IMR-90 (cell line): Measurements from ENCODE around the gene VPS39. TPM values are rescaled to one million over a fixed set of nuclear protein-coding genes. Genes with fewer than 3 reads are reported as not detected.

ENCODE experiments used
- ATAC-seq: fragments of 200-7000 bp; cut with Tn5 transposase; 2 replicates; pipeline ENCODE4 v1.9.1; 2020; ENCODE audit warnings: low read depth, mild to moderate bottlenecking, moderate library complexity
- BruUV-seq: library from RNA; stranded (reverse); fragments of 400-500 nt; replicated peaks from 2 replicates; lab custom pipeline; 2021; lab: Mats Ljungman, UMichigan
- CTCF ChIA-PET: fragments of 300-600 bp; formaldehyde crosslinking; extraction: SDS; loops from one replicate; lab custom pipeline; 2021; ENCODE audit warnings: antibody characterized with exemption; lab: Yijun Ruan, JAX
- POLR2A ChIA-PET: fragments of 300-600 bp; sonication (Branson Sonifier 250); formaldehyde crosslinking; loops from one replicate; lab custom pipeline; 2022; ENCODE audit warnings: antibody characterized with exemption; ENCODE audit not compliant: unreplicated experiment; lab: Charles Lee
- DNase-seq: peaks from one replicate; pipeline ENCODE4 v3.0.0; 2013
- H2AFZ ChIP-seq: replicated peaks from 2 replicates; pipeline ENCODE3; 2013; ENCODE audit warnings: low read length, mild to moderate bottlenecking; ENCODE audit not compliant: poor library complexity
- H2AK5ac ChIP-seq: 2 replicates; pipeline ENCODE4 v1.6.1; 2013; ENCODE audit warnings: low read depth, low read length, inconsistent platforms
- H2AK9ac ChIP-seq: replicated peaks from 2 replicates; pipeline ENCODE3; 2013; ENCODE audit warnings: mild to moderate bottlenecking, low read depth, low read length, moderate library complexity; ENCODE audit not compliant: poor library complexity
- H2BK120ac ChIP-seq: 2 replicates; pipeline ENCODE4 v1.6.1; 2013; ENCODE audit warnings: low read depth, low read length, inconsistent platforms
- H2BK15ac ChIP-seq: 3 replicates; pipeline ENCODE4 v1.6.1; 2013; ENCODE audit warnings: low read depth, low read length, inconsistent platforms
- H2BK20ac ChIP-seq: 2 replicates; pipeline ENCODE4 v1.6.1; 2013; ENCODE audit warnings: low read depth, mild to moderate bottlenecking, inconsistent platforms, low read length, moderate library complexity
- H2BK5ac ChIP-seq: 2 replicates; pipeline ENCODE4 v1.6.1; 2013; ENCODE audit warnings: mild to moderate bottlenecking, low read depth, low read length, inconsistent platforms; ENCODE audit not compliant: poor library complexity, severe bottlenecking
- H3K14ac ChIP-seq: replicated peaks from 2 replicates; pipeline ENCODE4 v1.6.1; 2013; ENCODE audit warnings: low read depth, low read length, inconsistent platforms
- H3K18ac ChIP-seq: 2 replicates; pipeline ENCODE4 v1.6.1; 2013; ENCODE audit warnings: low read depth, low read length, control low read depth
- H3K23ac ChIP-seq: 2 replicates; pipeline ENCODE4 v1.6.1; 2013; ENCODE audit warnings: low read depth, low read length, inconsistent platforms
- H3K27ac ChIP-seq: 2 replicates; pipeline ENCODE4 v1.5.1; 2013; ENCODE audit warnings: mild to moderate bottlenecking, control low read depth, low read length; ENCODE audit not compliant: insufficient read depth
- H3K27me3 ChIP-seq: 2 replicates; pipeline ENCODE4 v1.6.1; 2013; ENCODE audit warnings: low read length; ENCODE audit not compliant: control insufficient read depth, insufficient read depth
- H3K36me3 ChIP-seq: 2 replicates; pipeline ENCODE4 v1.6.1; 2013; ENCODE audit warnings: low read length, mixed read lengths; ENCODE audit not compliant: control insufficient read depth, insufficient read depth
- H3K4ac ChIP-seq: 2 replicates; pipeline ENCODE4 v1.6.1; 2013; ENCODE audit warnings: low read depth, low read length, inconsistent platforms
- H3K4me1 ChIP-seq: 2 replicates; pipeline ENCODE4 v1.6.1; 2013; ENCODE audit warnings: low read length, mixed read lengths; ENCODE audit not compliant: control insufficient read depth, insufficient read depth
- H3K4me2 ChIP-seq: 2 replicates; pipeline ENCODE4 v1.6.1; 2013; ENCODE audit warnings: low read depth, mild to moderate bottlenecking, control low read depth, low read length, moderate library complexity
- H3K4me3 ChIP-seq: 2 replicates; pipeline ENCODE4 v1.5.1; 2013; ENCODE audit warnings: low read depth, mild to moderate bottlenecking, control low read depth, low read length, moderate library complexity; ENCODE audit not compliant: insufficient read depth
- H3K56ac ChIP-seq: 2 replicates; pipeline ENCODE4 v1.6.1; 2013; ENCODE audit warnings: low read length, inconsistent platforms; ENCODE audit not compliant: insufficient read depth; ENCODE audit errors: extremely low read depth
- H3K79me1 ChIP-seq, 2 experiments: 2 replicates each; pipeline ENCODE4 v1.6.1; 2013; ENCODE audit warnings: low read length in 2 of 2, inconsistent platforms in 1 of 2, low read depth in 1 of 2
- H3K9ac ChIP-seq: 2 replicates; pipeline ENCODE4 v1.6.1; 2013; ENCODE audit warnings: low read depth, low read length, control low read depth
- H3K9me1 ChIP-seq: 2 replicates; pipeline ENCODE4 v1.6.1; 2013; ENCODE audit warnings: low read length, inconsistent platforms; ENCODE audit not compliant: insufficient read depth
- H3K9me3 ChIP-seq: 2 replicates; pipeline ENCODE4 v1.6.1; 2013; ENCODE audit warnings: low read length; ENCODE audit not compliant: control insufficient read depth, insufficient read depth
- H4K20me1 ChIP-seq: 2 replicates; pipeline ENCODE4 v1.6.1; 2013; ENCODE audit warnings: low read length, inconsistent platforms; ENCODE audit not compliant: insufficient read depth
- H4K5ac ChIP-seq: 2 replicates; pipeline ENCODE4 v1.6.1; 2013; ENCODE audit warnings: mild to moderate bottlenecking, low read depth, low read length, control low read depth
- H4K8ac ChIP-seq, 2 experiments: 2 replicates each; pipeline ENCODE4 v1.6.1; 2013; ENCODE audit warnings: low read depth in 2 of 2, low read length in 2 of 2, control low read depth in 1 of 2, inconsistent platforms in 1 of 2
- H4K91ac ChIP-seq: 2 replicates; pipeline ENCODE4 v1.6.1; 2013; ENCODE audit warnings: low read depth, low read length, inconsistent platforms; ENCODE audit not compliant: insufficient read depth
- BHLHE40 ChIP-seq: fragments of 150-350 bp; IDR thresholded peaks from 2 replicates; pipeline ENCODE4 v1.6.1; 2016; ENCODE audit warnings: mild to moderate bottlenecking, low read depth, low read length
- CEBPB ChIP-seq: IDR thresholded peaks from 2 replicates; pipeline ENCODE4 v1.6.1; 2012; ENCODE audit warnings: low read depth, low read length, improper control_type of control experiment
- CHD1 ChIP-seq: IDR thresholded peaks from 2 replicates; pipeline ENCODE4 v1.6.1; 2012; ENCODE audit warnings: low read depth, low read length, improper control_type of control experiment
- CTCF ChIP-seq: conservative IDR thresholded peaks from 2 replicates; pipeline ENCODE4 v1.5.1; 2012; ENCODE audit warnings: mild to moderate bottlenecking, low read depth, low read length, improper control_type of control experiment
- ELK1 ChIP-seq: fragments of 150-350 bp; IDR thresholded peaks from 2 replicates; pipeline ENCODE4 v1.6.1; 2016; ENCODE audit warnings: low read depth, mild to moderate bottlenecking, low read length, moderate library complexity, borderline replicate concordance
- FOS ChIP-seq: fragments of 150-350 bp; IDR thresholded peaks from 2 replicates; pipeline ENCODE4 v1.6.1; 2016; ENCODE audit warnings: low read depth, low read length
- MAFK ChIP-seq: IDR thresholded peaks from 2 replicates; pipeline ENCODE4 v1.6.1; 2012; ENCODE audit warnings: low read depth, low read length, improper control_type of control experiment
- MAZ ChIP-seq: IDR thresholded peaks from 2 replicates; pipeline ENCODE4 v1.6.1; 2012; ENCODE audit warnings: low read depth, mild to moderate bottlenecking, low read length, improper control_type of control experiment, moderate library complexity, borderline replicate concordance
- MXI1 ChIP-seq: IDR thresholded peaks from 2 replicates; pipeline ENCODE4 v1.6.1; 2012; ENCODE audit warnings: low read depth, mild to moderate bottlenecking, low read length, moderate library complexity, borderline replicate concordance
- NFE2L2 ChIP-seq: fragments of 150-350 bp; IDR thresholded peaks from 2 replicates; pipeline ENCODE4 v1.6.1; 2016; ENCODE audit warnings: low read depth, mild to moderate bottlenecking, low read length
- POLR2A ChIP-seq: IDR thresholded peaks from 2 replicates; pipeline ENCODE4 v1.6.1; 2012; ENCODE audit warnings: mild to moderate bottlenecking, low read depth, low read length
- RAD21 ChIP-seq: IDR thresholded peaks from 2 replicates; pipeline ENCODE4 v1.6.1; 2012; ENCODE audit warnings: low read length, improper control_type of control experiment
- RCOR1 ChIP-seq: IDR thresholded peaks from 2 replicates; pipeline ENCODE4 v1.6.1; 2012; ENCODE audit warnings: mild to moderate bottlenecking, low read length, improper control_type of control experiment; ENCODE audit not compliant: insufficient replicate concordance
- RFX5 ChIP-seq: IDR thresholded peaks from 2 replicates; pipeline ENCODE4 v1.8.0; 2012; ENCODE audit warnings: low read depth, mild to moderate bottlenecking, low read length, moderate library complexity
- SMC3 ChIP-seq: fragments of 150-350 bp; IDR thresholded peaks from 2 replicates; pipeline ENCODE4 v1.6.1; 2016; ENCODE audit warnings: low read depth, mild to moderate bottlenecking, antibody characterized with exemption, low read length, moderate library complexity
- WGBS, 2 experiments: methylation state at CpG; one replicate each; pipeline versions ENCODE4 v1.1.5 to v1.1.7; 2013; ENCODE audit warnings: missing lambda C conversion rate in 2 of 2; ENCODE audit not compliant: insufficient read length in 1 of 2; ENCODE audit errors: extremely low coverage in 2 of 2; 5-methylcytosine and 5-hydroxymethylcytosine counted together
- dilution Hi-C: fragments of 300-500 bp; cut with HindIII; formaldehyde crosslinking; loops from one replicate; pipeline ENCODE4 v1.14.3; 2018; ENCODE audit warnings: low sequenced_read_pairs; ENCODE audit not compliant: unreplicated experiment
- in situ Hi-C: fragments of 300-500 bp; cut with MboI; formaldehyde crosslinking; loops from 3 replicates; pipeline ENCODE4 v1.14.3; 2019; ENCODE audit warnings: low sequenced_read_pairs, inconsistent platforms, mixed read lengths
- intact Hi-C: fragments of 100-400 bp; cut with micrococcal nuclease; formaldehyde crosslinking; loops from 2 replicates; pipeline ENCODE4 v1.10.0; 2022
- polyA plus RNA-seq, 3 experiments: library from polyadenylated mRNA; depleted of rRNA; stranded (reverse); fragments of >200 nt; gene quantifications; 2 replicates each; pipeline ENCODE4 v1.2.3, GENCODE V29; 2012; ENCODE audit warnings: low replicate concordance in 1 of 3
- total RNA-seq: library from RNA; depleted of rRNA; stranded (reverse); fragments of >200 nt; gene quantifications from 2 replicates; pipeline ENCODE4 v1.2.3, GENCODE V29; 2012
- TF ChIP-seq, protein P1 (sequence below): fragments of 150-350 bp; IDR thresholded peaks from 2 replicates; pipeline ENCODE4 v1.6.1; 2017; ENCODE audit warnings: mild to moderate bottlenecking, antibody characterized with exemption, low read length, low read depth

VPS39 gene
- total and polyA plus RNA-seq, 2 of the 4 experiments (the other 2 are of a cell fraction): 49.7 to 52.2 TPM

- Histone ChIP-seq H4K91ac (no peak overlapping the region), H4K8ac (no peak overlapping the region), H3K79me1 (no peaks in the 10 kb centered on the region), H3K9me3 (no peaks in the 10 kb centered on the region), H3K27me3 (peaks cover 8% of the 10 kb centered on the region), H3K14ac (no peak overlapping the region), H3K9me1 (0 out of 2 replicates have a peak, but pooled peaks cover 5% of the 10 kb centered on the region), H3K18ac (no peak overlapping the region), H3K4me2 (no peak overlapping the region), H3K23ac (no peak overlapping the region), H2BK120ac (no peak overlapping the region), H3K4ac (no peak overlapping the region), H2AFZ (no peak overlapping the region), H2BK20ac (no peak overlapping the region), H3K4me3 (no peak overlapping the region), H2BK5ac (no peak overlapping the region), H3K36me3 (no peaks in the 10 kb centered on the region), H3K9ac (no peak overlapping the region), H4K20me1 (no peaks in the 10 kb centered on the region), H2AK9ac (no peak overlapping the region), H2BK15ac (no peak overlapping the region), H3K27ac (no peak overlapping the region), H4K5ac (no peak overlapping the region), H2AK5ac (no peak overlapping the region), H3K56ac (no peak overlapping the region), H3K4me1 (no peaks in the 10 kb centered on the region)
- no CpG with 5 or more reads among the region's 4 CpGs for WGBS, 2 experiments
- ChIA-PET POLR2A (no interaction called here), CTCF (no interaction called here)
- BruUV-seq: no TSS peak
- dilution Hi-C loops: no loop called here
- in situ Hi-C loops: no loop called here
- no peak for DNase-seq
- intact Hi-C loops: no loop called here
- no peak for TF ChIP-seq BHLHE40
- TF ChIP-seq FOS: no peak
- TF ChIP-seq CHD1: no peak
- TF ChIP-seq RFX5: no peak
- no peak for TF ChIP-seq ELK1
- TF ChIP-seq NFE2L2: no peak
- TF ChIP-seq CEBPB: no peak
- TF ChIP-seq, protein P1, sequence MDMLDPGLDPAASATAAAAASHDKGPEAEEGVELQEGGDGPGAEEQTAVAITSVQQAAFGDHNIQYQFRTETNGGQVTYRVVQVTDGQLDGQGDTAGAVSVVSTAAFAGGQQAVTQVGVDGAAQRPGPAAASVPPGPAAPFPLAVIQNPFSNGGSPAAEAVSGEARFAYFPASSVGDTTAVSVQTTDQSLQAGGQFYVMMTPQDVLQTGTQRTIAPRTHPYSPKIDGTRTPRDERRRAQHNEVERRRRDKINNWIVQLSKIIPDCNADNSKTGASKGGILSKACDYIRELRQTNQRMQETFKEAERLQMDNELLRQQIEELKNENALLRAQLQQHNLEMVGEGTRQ: no peak
- TF ChIP-seq RAD21: no peak
- no peak for TF ChIP-seq RCOR1
- no peak for TF ChIP-seq MAFK
- no peak for TF ChIP-seq CTCF
- TF ChIP-seq MXI1: no peak
- no peak for TF ChIP-seq SMC3
- no peak for TF ChIP-seq POLR2A
- no peak for TF ChIP-seq MAZ
- ATAC-seq: peak; percentile 19; the same call in 1 of the 2 replicates
Observed at GRCh38 chr15:42151736-42152135, 56.4 kb downstream of the VPS39 start.
